ENCODE results near the gene SSR2.

SSR2 gene

DNA sequence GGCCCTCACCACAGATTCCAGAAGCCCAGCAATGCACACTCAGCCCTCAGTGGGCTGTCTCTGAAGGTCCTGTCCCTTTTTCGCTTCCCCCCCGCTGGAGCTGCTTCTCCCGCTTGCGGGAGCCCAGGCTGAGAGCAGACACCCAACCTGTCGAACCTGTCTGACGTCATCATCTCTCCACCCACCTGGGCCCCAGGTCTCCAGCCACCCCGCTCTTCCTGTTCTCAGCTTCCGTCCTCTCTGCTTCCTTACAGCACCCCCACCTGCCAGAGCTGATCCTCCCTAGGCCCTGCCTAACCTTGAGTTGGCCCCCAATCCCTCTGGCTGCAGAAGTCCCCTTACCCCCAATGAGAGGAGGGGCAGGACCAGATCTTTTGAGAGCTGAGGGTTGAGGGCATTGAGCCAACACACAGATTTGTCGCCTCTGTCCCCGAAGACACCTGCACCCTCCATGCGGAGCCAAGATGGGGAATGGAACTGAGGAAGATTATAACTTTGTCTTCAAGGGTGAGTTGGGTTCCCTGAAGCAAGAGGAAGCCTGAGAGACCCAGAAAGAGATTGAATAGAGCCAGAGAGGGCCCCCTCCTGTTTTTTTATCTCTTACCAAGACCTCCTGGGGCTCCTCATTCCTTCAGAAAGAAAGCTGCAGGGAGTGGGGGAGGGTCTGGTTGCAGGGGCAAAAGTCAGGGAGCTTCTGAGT, 40.3 kb upstream of the SSR2 start, which contains the start of gene RAB25:
Gene RAB25, plus strand, starts transcription at position 224 of the 700 bp plus-strand sequence. Its CDS starts 241 bp downstream, at position 465.
- Histone ChIP-seq H3K27me3 (ENCODE audit: control insufficient read depth, low read length) (no peaks in the 10 kb centered on the region), H3K4me2 (ENCODE audit: low read length) (no peak within 1 kb of the TSS), H3K9me2 (replicated peaks; ENCODE audit: control insufficient read depth, low read length) (no peaks in the 10 kb centered on the region), H3K4me1 (ENCODE audit: control insufficient read depth, low read length) (peaks cover 7% of the 10 kb centered on the region), H3K36me3 (ENCODE audit: control insufficient read depth, low read length) (peaks cover 16% of the 10 kb centered on the region; the same call in 1 of the 2 replicates), H4K20me1 (ENCODE audit: control insufficient read depth, insufficient read depth, low read depth, low read length) (no peaks in the 10 kb centered on the region), H3K4me3 (ENCODE audit: low read length) (no peak within 1 kb of the TSS), H3K79me2 (ENCODE audit: control insufficient read depth, low read length) (peaks cover 4% of the 10 kb centered on the region; the same call in 1 of the 2 replicates), H3F3A (ENCODE audit: control insufficient read depth, insufficient read depth) (0 out of 2 replicates have a peak, but pooled peaks cover 2% of the 10 kb centered on the region), H3K9me3 (ENCODE audit: control insufficient read depth, insufficient read depth, low read length) (no peaks in the 10 kb centered on the region), H3K27ac (ENCODE audit: low read depth, low read length) (no peak within 1 kb of the TSS)
- no peak for TF ChIP-seq EZH2phosphoT487 (IDR thresholded peaks at IDR 0.05; ENCODE audit: borderline replicate concordance, low read length)
- TF ChIP-seq, protein P1, sequence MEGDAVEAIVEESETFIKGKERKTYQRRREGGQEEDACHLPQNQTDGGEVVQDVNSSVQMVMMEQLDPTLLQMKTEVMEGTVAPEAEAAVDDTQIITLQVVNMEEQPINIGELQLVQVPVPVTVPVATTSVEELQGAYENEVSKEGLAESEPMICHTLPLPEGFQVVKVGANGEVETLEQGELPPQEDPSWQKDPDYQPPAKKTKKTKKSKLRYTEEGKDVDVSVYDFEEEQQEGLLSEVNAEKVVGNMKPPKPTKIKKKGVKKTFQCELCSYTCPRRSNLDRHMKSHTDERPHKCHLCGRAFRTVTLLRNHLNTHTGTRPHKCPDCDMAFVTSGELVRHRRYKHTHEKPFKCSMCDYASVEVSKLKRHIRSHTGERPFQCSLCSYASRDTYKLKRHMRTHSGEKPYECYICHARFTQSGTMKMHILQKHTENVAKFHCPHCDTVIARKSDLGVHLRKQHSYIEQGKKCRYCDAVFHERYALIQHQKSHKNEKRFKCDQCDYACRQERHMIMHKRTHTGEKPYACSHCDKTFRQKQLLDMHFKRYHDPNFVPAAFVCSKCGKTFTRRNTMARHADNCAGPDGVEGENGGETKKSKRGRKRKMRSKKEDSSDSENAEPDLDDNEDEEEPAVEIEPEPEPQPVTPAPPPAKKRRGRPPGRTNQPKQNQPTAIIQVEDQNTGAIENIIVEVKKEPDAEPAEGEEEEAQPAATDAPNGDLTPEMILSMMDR (IDR thresholded peaks at IDR 0.05; ENCODE audit: low read depth, low read length, poor library complexity, severe bottlenecking), result no peak

DNA sequence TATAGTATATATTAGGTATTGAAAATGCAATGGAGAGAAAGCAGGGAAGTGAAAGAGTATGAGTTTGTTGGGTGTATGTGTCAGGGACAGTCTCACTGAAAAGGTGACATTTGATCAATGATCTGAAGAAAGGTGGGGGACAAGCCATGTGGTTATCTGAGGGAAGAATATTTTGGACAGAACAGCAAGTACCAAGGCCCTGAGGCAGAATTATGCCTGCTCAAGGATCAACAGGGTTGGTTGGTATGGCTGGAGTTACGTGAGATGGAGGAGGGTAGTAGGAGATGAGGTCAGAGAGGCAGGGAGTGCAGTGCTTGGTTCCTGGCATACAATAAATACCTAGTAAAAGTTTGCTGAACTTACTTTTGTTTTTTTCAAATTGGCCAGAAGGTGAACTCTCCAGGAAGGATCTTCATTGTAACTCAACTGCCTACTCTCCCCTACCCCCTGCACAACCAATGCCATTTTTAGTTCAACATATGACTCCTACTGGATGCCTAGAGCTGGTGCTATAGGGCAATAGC, 35.6 kb upstream of the SSR2 start:
- H3K4me3 ChIP-seq (ENCODE audit: low read length), result no peak overlapping the region
- no peak overlapping the region for H3K27ac ChIP-seq (ENCODE audit: low read depth, low read length)
- H3K4me1 ChIP-seq (ENCODE audit: control insufficient read depth, low read length), result peaks cover 24% of the 10 kb centered on the region
- TF ChIP-seq, protein P1 (IDR thresholded peaks at IDR 0.05; ENCODE audit: low read depth, low read length, poor library complexity, severe bottlenecking), result no peak
- TF ChIP-seq EZH2phosphoT487 (IDR thresholded peaks at IDR 0.05; ENCODE audit: borderline replicate concordance, low read length), result no peak
- H3K79me2 ChIP-seq (ENCODE audit: control insufficient read depth, low read length), result peaks cover 35% of the 10 kb centered on the region
- H3K4me2 ChIP-seq (ENCODE audit: low read length), result no peak overlapping the region; the same call in 1 of the 2 replicates
- no peaks in the 10 kb centered on the region for H3K27me3 ChIP-seq (ENCODE audit: control insufficient read depth, low read length)
- H4K20me1 ChIP-seq (ENCODE audit: control insufficient read depth, insufficient read depth, low read depth, low read length), result no peaks in the 10 kb centered on the region
- no peaks in the 10 kb centered on the region for H3K9me2 ChIP-seq (replicated peaks; ENCODE audit: control insufficient read depth, low read length)
- H3K36me3 ChIP-seq (ENCODE audit: control insufficient read depth, low read length), result peaks cover 21% of the 10 kb centered on the region; the same call in 1 of the 2 replicates
- no peaks in the 10 kb centered on the region for H3K9me3 ChIP-seq (ENCODE audit: control insufficient read depth, insufficient read depth, low read length)
- peaks cover 4% of the 10 kb centered on the region for H3F3A ChIP-seq (ENCODE audit: control insufficient read depth, insufficient read depth)

DNA sequence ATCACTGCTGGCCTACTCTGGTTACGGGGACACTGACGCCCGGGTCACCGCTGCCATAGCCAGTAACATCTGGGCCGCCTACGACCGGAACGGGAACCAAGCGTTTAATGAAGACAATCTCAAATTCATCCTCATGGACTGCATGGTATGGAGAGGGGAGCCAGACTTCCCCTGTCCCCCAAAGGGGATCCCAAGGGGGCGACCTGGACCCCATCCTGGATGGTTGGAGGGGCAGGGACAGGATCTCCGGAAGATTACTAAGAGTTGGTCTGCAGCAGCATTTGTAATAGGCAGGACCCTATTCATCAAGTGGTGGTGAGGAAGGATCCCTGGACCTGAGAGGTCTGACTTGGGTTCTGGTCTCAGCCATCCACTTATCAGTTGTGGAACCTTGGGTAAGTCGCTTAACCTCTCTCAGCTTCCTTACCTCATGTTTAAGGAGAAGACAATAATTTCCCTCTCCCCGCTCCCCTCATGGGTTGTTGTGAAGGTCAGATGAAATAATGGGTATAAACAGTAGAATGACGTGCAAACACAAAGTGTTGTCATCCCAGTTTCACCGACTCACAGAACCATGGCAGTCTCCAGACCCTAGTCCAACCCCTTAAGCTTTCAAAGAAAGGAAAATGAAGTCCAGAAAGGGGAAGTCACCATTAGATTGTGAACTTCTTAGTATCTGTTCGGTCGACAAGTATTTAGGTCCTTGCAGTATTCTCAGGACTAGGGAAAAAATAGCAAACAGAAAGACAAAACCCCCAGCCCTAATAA, 34.7 kb upstream of the SSR2 start:
- Histone ChIP-seq H3K79me2 (ENCODE audit: control insufficient read depth, low read length) (peaks cover 36% of the 10 kb centered on the region), H3K36me3 (ENCODE audit: control insufficient read depth, low read length) (peaks cover 25% of the 10 kb centered on the region), H4K20me1 (ENCODE audit: control insufficient read depth, insufficient read depth, low read depth, low read length) (no peaks in the 10 kb centered on the region), H3K9me2 (replicated peaks; ENCODE audit: control insufficient read depth, low read length) (no peaks in the 10 kb centered on the region), H3K9me3 (ENCODE audit: control insufficient read depth, insufficient read depth, low read length) (no peaks in the 10 kb centered on the region), H3K4me3 (ENCODE audit: low read length) (peak overlapping the region; percentile 98), H3K4me1 (ENCODE audit: control insufficient read depth, low read length) (peaks cover 19% of the 10 kb centered on the region), H3K27me3 (ENCODE audit: control insufficient read depth, low read length) (no peaks in the 10 kb centered on the region), H3F3A (ENCODE audit: control insufficient read depth, insufficient read depth) (peaks cover 4% of the 10 kb centered on the region), H3K27ac (ENCODE audit: low read depth, low read length) (0 out of 2 replicates have a peak overlapping the region, but pooled peaks have one; percentile 90), H3K4me2 (ENCODE audit: low read length) (peak overlapping the region; percentile 98)
- TF ChIP-seq EZH2phosphoT487 (IDR thresholded peaks at IDR 0.05; ENCODE audit: borderline replicate concordance, low read length), result no peak
- TF ChIP-seq, protein P1 (IDR thresholded peaks at IDR 0.05; ENCODE audit: low read depth, low read length, poor library complexity, severe bottlenecking), result no peak

All from DOHH2 (cell line).